ENCODE data around the gene HSP90AB1.

Gene HSP90AB1

GRCh38 chr6:44292661-44293365, 45.9 kb downstream of the HSP90AB1 start:
- DNase-seq = no peak

GRCh38 chr6:44294832-44295791, 48.2 kb downstream of the HSP90AB1 start:
- DNase-seq = no peak

- peak; percentile 17 for DNase-seq
Observed at GRCh38 chr6:44297063-44298038, 50.5 kb downstream of the HSP90AB1 start.

GRCh38 chr6:44298055-44298803, 51.3 kb downstream of the HSP90AB1 start:
- no peak for DNase-seq

GRCh38 chr6:44298864-44299263, 52.0 kb downstream of the HSP90AB1 start:
- no peak for DNase-seq

- no peak for DNase-seq
Observed at GRCh38 chr6:44300292-44300823, 53.5 kb downstream of the HSP90AB1 start.

- no peak for DNase-seq
Observed at GRCh38 chr6:44301106-44301505, 54.2 kb downstream of the HSP90AB1 start.

GRCh38 chr6:44301782-44302564, 55.1 kb downstream of the HSP90AB1 start:
- DNase-seq = no peak

- no peak for DNase-seq
Observed at GRCh38 chr6:44302856-44303255, 56.0 kb downstream of the HSP90AB1 start.
